ENCODE results near the gene CHRNE.

DNA sequence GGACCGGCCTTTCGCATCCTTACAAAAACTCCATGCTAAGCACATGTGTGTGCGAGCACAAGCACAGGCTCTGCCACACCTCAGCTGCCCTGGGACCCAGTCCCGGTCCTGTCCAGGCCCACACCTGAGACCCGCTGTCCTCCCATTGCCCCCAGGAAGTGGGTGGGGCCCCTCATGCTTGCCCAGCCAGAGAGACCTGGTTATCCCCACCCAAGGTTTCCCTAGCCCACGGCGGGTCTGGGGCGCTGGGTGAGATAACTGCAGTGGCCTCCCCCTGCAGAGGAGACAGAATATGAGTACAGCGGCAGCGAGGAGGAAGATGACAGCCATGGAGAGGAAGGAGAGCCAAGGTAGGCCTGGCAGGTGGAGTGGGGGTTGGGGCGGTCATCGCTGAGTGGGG lies 16.1 kb downstream of the CHRNE start:
- no peak for TF ChIP-seq POLR2A (IDR thresholded peaks at IDR 0.05)
- TF ChIP-seq, protein P1, sequence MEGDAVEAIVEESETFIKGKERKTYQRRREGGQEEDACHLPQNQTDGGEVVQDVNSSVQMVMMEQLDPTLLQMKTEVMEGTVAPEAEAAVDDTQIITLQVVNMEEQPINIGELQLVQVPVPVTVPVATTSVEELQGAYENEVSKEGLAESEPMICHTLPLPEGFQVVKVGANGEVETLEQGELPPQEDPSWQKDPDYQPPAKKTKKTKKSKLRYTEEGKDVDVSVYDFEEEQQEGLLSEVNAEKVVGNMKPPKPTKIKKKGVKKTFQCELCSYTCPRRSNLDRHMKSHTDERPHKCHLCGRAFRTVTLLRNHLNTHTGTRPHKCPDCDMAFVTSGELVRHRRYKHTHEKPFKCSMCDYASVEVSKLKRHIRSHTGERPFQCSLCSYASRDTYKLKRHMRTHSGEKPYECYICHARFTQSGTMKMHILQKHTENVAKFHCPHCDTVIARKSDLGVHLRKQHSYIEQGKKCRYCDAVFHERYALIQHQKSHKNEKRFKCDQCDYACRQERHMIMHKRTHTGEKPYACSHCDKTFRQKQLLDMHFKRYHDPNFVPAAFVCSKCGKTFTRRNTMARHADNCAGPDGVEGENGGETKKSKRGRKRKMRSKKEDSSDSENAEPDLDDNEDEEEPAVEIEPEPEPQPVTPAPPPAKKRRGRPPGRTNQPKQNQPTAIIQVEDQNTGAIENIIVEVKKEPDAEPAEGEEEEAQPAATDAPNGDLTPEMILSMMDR (IDR thresholded peaks at IDR 0.05) = no peak

Data from body of pancreas (tissue), 4 donors.